OCI-LY7 (cell line): ENCODE results near the gene XRCC5. TPM values are rescaled to one million over a fixed set of nuclear protein-coding genes. Genes with fewer than 3 reads are reported as not detected.
"Not testable (repeated sequence)": the region's sequence is repeated elsewhere in the genome, so short reads cannot be mapped to it uniquely, and the experiment has no call there.

Experiments used
- BruUV-seq: library from RNA; stranded (reverse); fragments of 400-500 nt; replicated peaks from 2 replicates; lab custom pipeline; 2021; lab: Mats Ljungman, UMichigan
- CTCF ChIA-PET: fragments of 300-600 bp; sonication (Branson Sonifier 250); formaldehyde crosslinking; loops from one replicate; lab custom pipeline; 2022; ENCODE audit warnings: antibody characterized with exemption; ENCODE audit not compliant: unreplicated experiment; lab: Charles Lee
- POLR2A ChIA-PET: fragments of 300-600 bp; sonication (Branson Sonifier 250); formaldehyde crosslinking; loops from one replicate; lab custom pipeline; 2022; ENCODE audit warnings: antibody characterized with exemption; lab: Charles Lee
- DNase-seq: peaks from one replicate; pipeline ENCODE4 v3.0.0-alpha.2; 2015; ENCODE audit warnings: low spot score
- H2AFZ ChIP-seq: fragments of 200-600 bp; sonication (generic), shearing (Covaris generic); 2 replicates; pipeline ENCODE4 v1.6.1; 2014; ENCODE audit warnings: mild to moderate bottlenecking, antibody characterized with exemption, low read length, moderate library complexity
- H3K27ac ChIP-seq: fragments of 200-600 bp; sonication (generic); 2 replicates; pipeline ENCODE4 v1.5.1; 2014; ENCODE audit warnings: mixed run types, low read depth, mild to moderate bottlenecking, moderate library complexity, low read length, inconsistent platforms; ENCODE audit not compliant: poor library complexity, severe bottlenecking
- H3K36me3 ChIP-seq: fragments of 200-600 bp; sonication (generic); 2 replicates; pipeline ENCODE4 v1.6.1; 2014; ENCODE audit warnings: mild to moderate bottlenecking, antibody characterized with exemption, low read length, moderate library complexity, mixed read lengths; ENCODE audit not compliant: insufficient read depth
- H3K4me1 ChIP-seq: fragments of 200-600 bp; sonication (generic); 2 replicates; pipeline ENCODE4 v1.5.1; 2014; ENCODE audit warnings: mild to moderate bottlenecking, low read length; ENCODE audit not compliant: insufficient read depth, poor library complexity, severe bottlenecking
- H3K4me2 ChIP-seq: fragments of 200-600 bp; sonication (generic); 2 replicates; pipeline ENCODE4 v1.6.1; 2014; ENCODE audit warnings: mild to moderate bottlenecking, low read length
- H3K4me3 ChIP-seq: fragments of 200-600 bp; sonication (generic); 2 replicates; pipeline ENCODE4 v1.5.1; 2014; ENCODE audit warnings: mild to moderate bottlenecking, low read depth, low read length; ENCODE audit not compliant: poor library complexity, severe bottlenecking
- H3K79me2 ChIP-seq: fragments of 200-600 bp; sonication (generic); 2 replicates; pipeline ENCODE4 v1.6.1; 2016; ENCODE audit warnings: low read depth, mild to moderate bottlenecking, low read length, moderate library complexity, mixed read lengths; ENCODE audit not compliant: insufficient read depth
- H3K9me2 ChIP-seq: fragments of 200-600 bp; sonication (generic); 2 replicates; pipeline ENCODE4 v1.6.1; 2016; ENCODE audit warnings: mild to moderate bottlenecking, low read length, mixed read lengths; ENCODE audit not compliant: insufficient read depth
- H3K9me3 ChIP-seq: fragments of 200-600 bp; sonication (generic); 2 replicates; pipeline ENCODE4 v1.6.1; 2014; ENCODE audit warnings: mild to moderate bottlenecking, mixed run types, low read length, mixed read lengths
- H4K20me1 ChIP-seq: fragments of 200-600 bp; sonication (generic); 2 replicates; pipeline ENCODE4 v1.6.1; 2014; ENCODE audit warnings: mild to moderate bottlenecking, antibody characterized with exemption, low read length, moderate library complexity, mixed read lengths; ENCODE audit not compliant: insufficient read depth
- CTCF ChIP-seq: fragments of 200-600 bp; sonication (generic); conservative IDR thresholded peaks from 2 replicates; pipeline ENCODE4 v1.5.1; 2014; ENCODE audit warnings: mild to moderate bottlenecking, antibody characterized with exemption, low read length, moderate library complexity, mixed read lengths
- EZH2phosphoT487 ChIP-seq: fragments of 200-600 bp; sonication (generic); IDR thresholded peaks from 2 replicates; pipeline ENCODE4 v1.6.1; 2018; ENCODE audit warnings: low read depth, borderline replicate concordance, mild to moderate bottlenecking, mixed run types, antibody characterized with exemption, low read length, moderate library complexity, mixed read lengths
- intact Hi-C: fragments of 100-400 bp; cut with micrococcal nuclease; formaldehyde crosslinking; loops from one replicate; pipeline ENCODE4 v1.10.0; 2022; ENCODE audit not compliant: unreplicated experiment
- total RNA-seq, 2 experiments: library from RNA; depleted of rRNA in 1 of 2; stranded (reverse); fragments of >200 nt in 1 of 2; shearing (Covaris generic) in 1 of 2; gene quantifications; 2 replicates each; pipeline ENCODE4 v1.2.3, GENCODE V29; 2014 to 2022

XRCC5 gene
- total RNA-seq, 2 experiments from 2014 or later: 174 to 344 TPM

- Histone ChIP-seq H3K9me2 (no peaks in the 10 kb centered on the region), H3K79me2 (no peaks in the 10 kb centered on the region), H3K27ac (no peak overlapping the region), H3K4me1 (no peaks in the 10 kb centered on the region), H3K4me2 (no peak overlapping the region), H2AFZ (no peak overlapping the region), H3K36me3 (peaks cover 98% of the 10 kb centered on the region), H4K20me1 (peaks cover 20% of the 10 kb centered on the region), H3K4me3 (no peak overlapping the region), H3K9me3 (no peaks in the 10 kb centered on the region)
- no TSS peak for BruUV-seq
- ChIA-PET POLR2A (interaction anchor here (1.0 to 2.3 kb wide), 4 partner anchors 9 to 30 kb away, joined by 3 to 8 read pairs (median 4); no protein-coding TSS in a partner anchor), CTCF (no interaction called here)
- intact Hi-C loops: no loop called here
- DNase-seq: peak; percentile 12
- TF ChIP-seq EZH2phosphoT487: no peak
- TF ChIP-seq CTCF: peak; percentile 74
Observed at GRCh38 chr2:216139884-216140283, 30.7 kb downstream of the XRCC5 start.

GRCh38 chr2:216141516-216141915 is 32.4 kb downstream of the XRCC5 start:
- H4K20me1 ChIP-seq: peaks cover 23% of the 10 kb centered on the region
- H3K4me2 ChIP-seq, H3K4me1 ChIP-seq, H3K27ac ChIP-seq, H3K9me2 ChIP-seq, DNase-seq, H3K79me2 ChIP-seq, intact Hi-C loops, H3K4me3 ChIP-seq, BruUV-seq, H3K9me3 ChIP-seq, CTCF ChIA-PET, H2AFZ ChIP-seq: not testable (repeated sequence)
- peaks cover 100% of the 10 kb centered on the region for H3K36me3 ChIP-seq
- POLR2A ChIA-PET: interaction anchor here (0.6 to 2.3 kb wide), 15 partner anchors 8 to 302 kb away, joined by 3 to 8 read pairs (median 4); no protein-coding TSS in a partner anchor

GRCh38 chr2:216142540-216142939 is 33.4 kb downstream of the XRCC5 start:
- Histone ChIP-seq H3K4me1 (no peaks in the 10 kb centered on the region), H3K9me2 (no peaks in the 10 kb centered on the region), H3K9me3 (no peaks in the 10 kb centered on the region), H2AFZ (no peak overlapping the region), H3K4me2 (no peak overlapping the region), H3K27ac (no peak overlapping the region), H3K79me2 (no peaks in the 10 kb centered on the region), H3K4me3 (no peak overlapping the region), H4K20me1 (peaks cover 23% of the 10 kb centered on the region), H3K36me3 (peaks cover 100% of the 10 kb centered on the region)
- ChIA-PET CTCF (no interaction called here), POLR2A (interaction anchor here (0.7 to 1.6 kb wide), 6 partner anchors 9 to 30 kb away, joined by 3 to 8 read pairs (median 4); no protein-coding TSS in a partner anchor)
- DNase-seq: no peak
- intact Hi-C loops: loop anchor here (2.0 kb wide), 1 partner anchor 20 kb away; no protein-coding TSS in a partner anchor
- TSS peak; percentile 16 for BruUV-seq
- TF ChIP-seq CTCF (no peak), EZH2phosphoT487 (no peak)
